Fibroblast of lung (primary cell): Measurements from ENCODE around the gene GNPAT. TPM values are rescaled to one million over a fixed set of nuclear protein-coding genes. Genes with fewer than 3 reads are reported as not detected.

Experiments
- DNase-seq, 2 donors: peaks; one replicate each; pipeline versions ENCODE4 v3.0.0 to v3.0.0-alpha.2; 2010; ENCODE audit warnings: low read depth in 2 of 2
- H2AFZ ChIP-seq: 2 replicates; pipeline ENCODE4 v1.5.1; 2012; ENCODE audit warnings: low read length, control low read depth, inconsistent platforms
- H3K27ac ChIP-seq: 2 replicates; pipeline ENCODE4 v1.5.1; 2011; ENCODE audit warnings: low read length, control low read depth; ENCODE audit not compliant: insufficient read depth
- H3K27me3 ChIP-seq: 2 replicates; pipeline ENCODE4 v1.5.1; 2011; ENCODE audit warnings: mild to moderate bottlenecking, low read length; ENCODE audit not compliant: control insufficient read depth, insufficient read depth
- H3K36me3 ChIP-seq: 2 replicates; pipeline ENCODE4 v1.5.1; 2011; ENCODE audit warnings: low read length; ENCODE audit not compliant: control insufficient read depth, insufficient read depth
- H3K4me1 ChIP-seq: 2 replicates; pipeline ENCODE4 v1.5.1; 2011; ENCODE audit warnings: low read length; ENCODE audit not compliant: control insufficient read depth, insufficient read depth; ENCODE audit errors: extremely low read depth
- H3K4me2 ChIP-seq: 2 replicates; pipeline ENCODE4 v1.5.1; 2011; ENCODE audit warnings: low read length, control low read depth; ENCODE audit not compliant: insufficient read depth; ENCODE audit errors: extremely low read depth
- H3K4me3 ChIP-seq, 4 experiments: fragments of 200-600 bp in 1 of 4; sonication (generic) in 1 of 4; replicated peaks in 1 of 4; 2 replicates each; pipeline ENCODE4 v1.5.1; 2011 to 2016; ENCODE audit warnings: low read length in 4 of 4, low read depth in 3 of 4, mild to moderate bottlenecking in 3 of 4, control low read depth in 2 of 4, inconsistent platforms in 1 of 4, mixed read lengths in 1 of 4; ENCODE audit not compliant: insufficient read depth in 1 of 4; ENCODE audit errors: control extremely low read depth in 1 of 4
- H3K79me2 ChIP-seq: 2 replicates; pipeline ENCODE4 v1.5.1; 2012; ENCODE audit warnings: mild to moderate bottlenecking, low read length, inconsistent platforms; ENCODE audit not compliant: control insufficient read depth, insufficient read depth
- H3K9ac ChIP-seq: 2 replicates; pipeline ENCODE4 v1.5.1; 2011; ENCODE audit warnings: mild to moderate bottlenecking, low read length, control low read depth; ENCODE audit not compliant: insufficient read depth
- H3K9me3 ChIP-seq: 2 replicates; pipeline ENCODE4 v1.5.1; 2012; ENCODE audit warnings: low read depth, low read length; ENCODE audit not compliant: control insufficient read depth, insufficient read depth
- H4K20me1 ChIP-seq: 2 replicates; pipeline ENCODE4 v1.5.1; 2011; ENCODE audit warnings: low read length; ENCODE audit not compliant: control insufficient read depth, insufficient read depth; ENCODE audit errors: extremely low read depth
- EZH2 ChIP-seq: IDR thresholded peaks from 2 replicates; pipeline ENCODE4 v1.5.1; 2012; ENCODE audit warnings: low read length, control low read depth, mild to moderate bottlenecking; ENCODE audit errors: missing control alignments
- polyA plus RNA-seq, 2 donors: library from polyadenylated mRNA; depleted of rRNA in 1 of 2; stranded (reverse) in 1 of 2; unstranded in 1 of 2; fragments of >200 nt; gene quantifications; 2 replicates each; pipeline ENCODE4 v1.2.1, GENCODE V29; 2011 to 2012; ENCODE audit warnings: missing spikeins in 1 of 2
- total RNA-seq: library from RNA; depleted of rRNA; stranded (reverse); fragments of >200 nt; gene quantifications from 2 replicates; pipeline ENCODE4 v1.2.1, GENCODE V29; 2014
- TF ChIP-seq, protein P1 (sequence below), 2 donors: IDR thresholded peaks in 1 of 2; conservative IDR thresholded peaks in 1 of 2; 1 replicate in 1 of 2; 2 replicates in 1 of 2; pipeline ENCODE4 v1.5.1; 2011 to 2012; ENCODE audit warnings: low read length in 2 of 2, control low read depth in 1 of 2, inconsistent platforms in 1 of 2, low read depth in 1 of 2, mild to moderate bottlenecking in 1 of 2

GNPAT gene
- total and polyA plus RNA-seq, 2 donors (not counting 1 experiment from before 2014, with no cell fraction given): 42.5 to 60.4 TPM

- Histone ChIP-seq H3K4me3 (no peak overlapping the region), H3K79me2 (no peaks in the 10 kb centered on the region), H4K20me1 (no peaks in the 10 kb centered on the region), H3K36me3 (no peaks in the 10 kb centered on the region), H3K4me1 (no peaks in the 10 kb centered on the region), H2AFZ (no peak overlapping the region), H3K9ac (no peak overlapping the region), H3K9me3 (no peaks in the 10 kb centered on the region), H3K27ac (no peak overlapping the region), H3K4me2 (no peak overlapping the region), H3K27me3 (no peaks in the 10 kb centered on the region)
- TF ChIP-seq, protein P1, sequence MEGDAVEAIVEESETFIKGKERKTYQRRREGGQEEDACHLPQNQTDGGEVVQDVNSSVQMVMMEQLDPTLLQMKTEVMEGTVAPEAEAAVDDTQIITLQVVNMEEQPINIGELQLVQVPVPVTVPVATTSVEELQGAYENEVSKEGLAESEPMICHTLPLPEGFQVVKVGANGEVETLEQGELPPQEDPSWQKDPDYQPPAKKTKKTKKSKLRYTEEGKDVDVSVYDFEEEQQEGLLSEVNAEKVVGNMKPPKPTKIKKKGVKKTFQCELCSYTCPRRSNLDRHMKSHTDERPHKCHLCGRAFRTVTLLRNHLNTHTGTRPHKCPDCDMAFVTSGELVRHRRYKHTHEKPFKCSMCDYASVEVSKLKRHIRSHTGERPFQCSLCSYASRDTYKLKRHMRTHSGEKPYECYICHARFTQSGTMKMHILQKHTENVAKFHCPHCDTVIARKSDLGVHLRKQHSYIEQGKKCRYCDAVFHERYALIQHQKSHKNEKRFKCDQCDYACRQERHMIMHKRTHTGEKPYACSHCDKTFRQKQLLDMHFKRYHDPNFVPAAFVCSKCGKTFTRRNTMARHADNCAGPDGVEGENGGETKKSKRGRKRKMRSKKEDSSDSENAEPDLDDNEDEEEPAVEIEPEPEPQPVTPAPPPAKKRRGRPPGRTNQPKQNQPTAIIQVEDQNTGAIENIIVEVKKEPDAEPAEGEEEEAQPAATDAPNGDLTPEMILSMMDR (conservative IDR thresholded peaks at IDR 0.05 in 1 of 2, IDR thresholded peaks at IDR 0.05 in 1 of 2; ENCODE audit: low read depth in 1 of 2, low read length in 2 of 2): no peak
- no peak for TF ChIP-seq EZH2
- DNase-seq: no peak
These were observed 77.0 kb downstream of the GNPAT start for GRCh38 chr1:231318015-231318355.

GRCh38 chr1:231318568-231318967, 77.6 kb downstream of the GNPAT start:
- no peak overlapping the region for H2AFZ ChIP-seq
- H3K4me2 ChIP-seq: no peak overlapping the region
- TF ChIP-seq, protein P1 (conservative IDR thresholded peaks at IDR 0.05 in 1 of 2, IDR thresholded peaks at IDR 0.05 in 1 of 2; ENCODE audit: low read depth in 1 of 2, low read length in 2 of 2): no peak
- TF ChIP-seq EZH2: no peak
- no peak overlapping the region for H3K27ac ChIP-seq
- no peak for DNase-seq
- no peak overlapping the region for H3K4me3 ChIP-seq
- no peaks in the 10 kb centered on the region for H3K27me3 ChIP-seq
- no peaks in the 10 kb centered on the region for H3K9me3 ChIP-seq
- no peaks in the 10 kb centered on the region for H3K36me3 ChIP-seq
- H3K4me1 ChIP-seq: no peaks in the 10 kb centered on the region
- H4K20me1 ChIP-seq: no peaks in the 10 kb centered on the region
- no peaks in the 10 kb centered on the region for H3K79me2 ChIP-seq
- no peak overlapping the region for H3K9ac ChIP-seq

- Histone ChIP-seq H3K27ac (no peak overlapping the region), H2AFZ (no peak overlapping the region), H3K9me3 (no peaks in the 10 kb centered on the region), H4K20me1 (no peaks in the 10 kb centered on the region), H3K4me2 (no peak overlapping the region), H3K36me3 (no peaks in the 10 kb centered on the region), H3K79me2 (no peaks in the 10 kb centered on the region), H3K4me3 (no peak overlapping the region), H3K9ac (no peak overlapping the region), H3K4me1 (no peaks in the 10 kb centered on the region), H3K27me3 (no peaks in the 10 kb centered on the region)
- DNase-seq: no peak
- TF ChIP-seq EZH2: no peak
- TF ChIP-seq, protein P1 (conservative IDR thresholded peaks at IDR 0.05 in 1 of 2, IDR thresholded peaks at IDR 0.05 in 1 of 2; ENCODE audit: low read depth in 1 of 2, low read length in 2 of 2): no peak
These were observed 78.1 kb downstream of the GNPAT start for GRCh38 chr1:231319080-231319479.
